H1 (cell line): ENCODE data around the gene ASAP2. TPM values are rescaled to one million over a fixed set of nuclear protein-coding genes. Genes with fewer than 3 reads are reported as not detected.

Experiments
- CHD1 ChIP-seq: IDR thresholded peaks from 2 replicates; pipeline ENCODE4 v1.6.1; 2012; ENCODE audit warnings: low read depth, low read length, improper control_type of control experiment
- MAFK ChIP-seq: IDR thresholded peaks from 2 replicates; pipeline ENCODE4 v1.6.1; 2012; ENCODE audit warnings: low read depth, mild to moderate bottlenecking, improper control_type of control experiment, low read length
- NANOG ChIP-seq: IDR thresholded peaks from 2 replicates; pipeline ENCODE4 v1.6.1; 2011; ENCODE audit warnings: low read length, low read depth, mild to moderate bottlenecking, inconsistent platforms; ENCODE audit not compliant: insufficient read depth, poor library complexity, severe bottlenecking
- POLR2AphosphoS5 ChIP-seq: IDR thresholded peaks from 2 replicates; pipeline ENCODE4 v1.6.1; 2011; ENCODE audit warnings: low read depth, low read length
- RXRA ChIP-seq: IDR thresholded peaks from 2 replicates; pipeline ENCODE4 v1.6.1; 2011; ENCODE audit warnings: low read depth, mild to moderate bottlenecking, low read length, moderate library complexity; ENCODE audit not compliant: insufficient read depth
- TAF1 ChIP-seq: IDR thresholded peaks from 2 replicates; pipeline ENCODE4 v1.6.1; 2011; ENCODE audit warnings: mild to moderate bottlenecking, low read depth, low read length
- TCF12 ChIP-seq: IDR thresholded peaks from 2 replicates; pipeline ENCODE4 v1.6.1; 2011; ENCODE audit warnings: low read depth, mild to moderate bottlenecking, low read length
- polyA plus RNA-seq, 7 experiments: library from polyadenylated mRNA; depleted of rRNA in 3 of 7; stranded (reverse) in 5 of 7; unstranded in 2 of 7; fragments of >200 nt in 5 of 7; fragments of 200-250 nt in 2 of 7; gene quantifications; 1 replicate in 5 of 7; 2 replicates in 1 of 7; 4 replicates in 1 of 7; pipeline versions ENCODE4 v1.2.1 to v1.2.3, GENCODE V29; 2011 to 2013; ENCODE audit warnings: missing spikeins in 2 of 7, mixed read lengths in 2 of 7
- total RNA-seq: library from RNA; stranded (reverse); fragmentation: NEBNext Ultra II Directional; extraction: Animal tissue kit (Norgen Biotek cat#: 25700); gene quantifications from 2 replicates; pipeline ENCODE4 v1.2.1, GENCODE V29; 2021
- TF ChIP-seq, protein P1 (sequence below): fragments of 300-600 bp; sonication (generic); IDR thresholded peaks from 2 replicates; pipeline ENCODE4 v1.7.1; 2012; ENCODE audit warnings: low read length, moderate library complexity, mild to moderate bottlenecking, inconsistent platforms; ENCODE audit not compliant: insufficient replicate concordance
- TF ChIP-seq, protein P2 (sequence below): IDR thresholded peaks from 2 replicates; pipeline ENCODE4 v1.6.1; 2011; ENCODE audit warnings: low read depth, mild to moderate bottlenecking, low read length; ENCODE audit not compliant: insufficient read depth

Gene ASAP2
- total and polyA plus RNA-seq, 2 of the 8 experiments (the other 6 are each of a cell fraction or from before 2014, with no cell fraction given), result 10.2 to 18.7 TPM

- TF ChIP-seq, protein P1, sequence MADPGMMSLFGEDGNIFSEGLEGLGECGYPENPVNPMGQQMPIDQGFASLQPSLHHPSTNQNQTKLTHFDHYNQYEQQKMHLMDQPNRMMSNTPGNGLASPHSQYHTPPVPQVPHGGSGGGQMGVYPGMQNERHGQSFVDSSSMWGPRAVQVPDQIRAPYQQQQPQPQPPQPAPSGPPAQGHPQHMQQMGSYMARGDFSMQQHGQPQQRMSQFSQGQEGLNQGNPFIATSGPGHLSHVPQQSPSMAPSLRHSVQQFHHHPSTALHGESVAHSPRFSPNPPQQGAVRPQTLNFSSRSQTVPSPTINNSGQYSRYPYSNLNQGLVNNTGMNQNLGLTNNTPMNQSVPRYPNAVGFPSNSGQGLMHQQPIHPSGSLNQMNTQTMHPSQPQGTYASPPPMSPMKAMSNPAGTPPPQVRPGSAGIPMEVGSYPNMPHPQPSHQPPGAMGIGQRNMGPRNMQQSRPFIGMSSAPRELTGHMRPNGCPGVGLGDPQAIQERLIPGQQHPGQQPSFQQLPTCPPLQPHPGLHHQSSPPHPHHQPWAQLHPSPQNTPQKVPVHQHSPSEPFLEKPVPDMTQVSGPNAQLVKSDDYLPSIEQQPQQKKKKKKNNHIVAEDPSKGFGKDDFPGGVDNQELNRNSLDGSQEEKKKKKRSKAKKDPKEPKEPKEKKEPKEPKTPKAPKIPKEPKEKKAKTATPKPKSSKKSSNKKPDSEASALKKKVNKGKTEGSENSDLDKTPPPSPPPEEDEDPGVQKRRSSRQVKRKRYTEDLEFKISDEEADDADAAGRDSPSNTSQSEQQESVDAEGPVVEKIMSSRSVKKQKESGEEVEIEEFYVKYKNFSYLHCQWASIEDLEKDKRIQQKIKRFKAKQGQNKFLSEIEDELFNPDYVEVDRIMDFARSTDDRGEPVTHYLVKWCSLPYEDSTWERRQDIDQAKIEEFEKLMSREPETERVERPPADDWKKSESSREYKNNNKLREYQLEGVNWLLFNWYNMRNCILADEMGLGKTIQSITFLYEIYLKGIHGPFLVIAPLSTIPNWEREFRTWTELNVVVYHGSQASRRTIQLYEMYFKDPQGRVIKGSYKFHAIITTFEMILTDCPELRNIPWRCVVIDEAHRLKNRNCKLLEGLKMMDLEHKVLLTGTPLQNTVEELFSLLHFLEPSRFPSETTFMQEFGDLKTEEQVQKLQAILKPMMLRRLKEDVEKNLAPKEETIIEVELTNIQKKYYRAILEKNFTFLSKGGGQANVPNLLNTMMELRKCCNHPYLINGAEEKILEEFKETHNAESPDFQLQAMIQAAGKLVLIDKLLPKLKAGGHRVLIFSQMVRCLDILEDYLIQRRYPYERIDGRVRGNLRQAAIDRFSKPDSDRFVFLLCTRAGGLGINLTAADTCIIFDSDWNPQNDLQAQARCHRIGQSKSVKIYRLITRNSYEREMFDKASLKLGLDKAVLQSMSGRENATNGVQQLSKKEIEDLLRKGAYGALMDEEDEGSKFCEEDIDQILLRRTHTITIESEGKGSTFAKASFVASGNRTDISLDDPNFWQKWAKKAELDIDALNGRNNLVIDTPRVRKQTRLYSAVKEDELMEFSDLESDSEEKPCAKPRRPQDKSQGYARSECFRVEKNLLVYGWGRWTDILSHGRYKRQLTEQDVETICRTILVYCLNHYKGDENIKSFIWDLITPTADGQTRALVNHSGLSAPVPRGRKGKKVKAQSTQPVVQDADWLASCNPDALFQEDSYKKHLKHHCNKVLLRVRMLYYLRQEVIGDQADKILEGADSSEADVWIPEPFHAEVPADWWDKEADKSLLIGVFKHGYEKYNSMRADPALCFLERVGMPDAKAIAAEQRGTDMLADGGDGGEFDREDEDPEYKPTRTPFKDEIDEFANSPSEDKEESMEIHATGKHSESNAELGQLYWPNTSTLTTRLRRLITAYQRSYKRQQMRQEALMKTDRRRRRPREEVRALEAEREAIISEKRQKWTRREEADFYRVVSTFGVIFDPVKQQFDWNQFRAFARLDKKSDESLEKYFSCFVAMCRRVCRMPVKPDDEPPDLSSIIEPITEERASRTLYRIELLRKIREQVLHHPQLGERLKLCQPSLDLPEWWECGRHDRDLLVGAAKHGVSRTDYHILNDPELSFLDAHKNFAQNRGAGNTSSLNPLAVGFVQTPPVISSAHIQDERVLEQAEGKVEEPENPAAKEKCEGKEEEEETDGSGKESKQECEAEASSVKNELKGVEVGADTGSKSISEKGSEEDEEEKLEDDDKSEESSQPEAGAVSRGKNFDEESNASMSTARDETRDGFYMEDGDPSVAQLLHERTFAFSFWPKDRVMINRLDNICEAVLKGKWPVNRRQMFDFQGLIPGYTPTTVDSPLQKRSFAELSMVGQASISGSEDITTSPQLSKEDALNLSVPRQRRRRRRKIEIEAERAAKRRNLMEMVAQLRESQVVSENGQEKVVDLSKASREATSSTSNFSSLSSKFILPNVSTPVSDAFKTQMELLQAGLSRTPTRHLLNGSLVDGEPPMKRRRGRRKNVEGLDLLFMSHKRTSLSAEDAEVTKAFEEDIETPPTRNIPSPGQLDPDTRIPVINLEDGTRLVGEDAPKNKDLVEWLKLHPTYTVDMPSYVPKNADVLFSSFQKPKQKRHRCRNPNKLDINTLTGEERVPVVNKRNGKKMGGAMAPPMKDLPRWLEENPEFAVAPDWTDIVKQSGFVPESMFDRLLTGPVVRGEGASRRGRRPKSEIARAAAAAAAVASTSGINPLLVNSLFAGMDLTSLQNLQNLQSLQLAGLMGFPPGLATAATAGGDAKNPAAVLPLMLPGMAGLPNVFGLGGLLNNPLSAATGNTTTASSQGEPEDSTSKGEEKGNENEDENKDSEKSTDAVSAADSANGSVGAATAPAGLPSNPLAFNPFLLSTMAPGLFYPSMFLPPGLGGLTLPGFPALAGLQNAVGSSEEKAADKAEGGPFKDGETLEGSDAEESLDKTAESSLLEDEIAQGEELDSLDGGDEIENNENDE, result no peak
- TF ChIP-seq NANOG (no peak), TAF1 (no peak), TCF12 (no peak), POLR2AphosphoS5 (no peak), RXRA (no peak), CHD1 (no peak), MAFK (no peak)
- TF ChIP-seq, protein P2, sequence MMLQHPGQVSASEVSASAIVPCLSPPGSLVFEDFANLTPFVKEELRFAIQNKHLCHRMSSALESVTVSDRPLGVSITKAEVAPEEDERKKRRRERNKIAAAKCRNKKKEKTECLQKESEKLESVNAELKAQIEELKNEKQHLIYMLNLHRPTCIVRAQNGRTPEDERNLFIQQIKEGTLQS, result no peak
These were observed 192.5 kb downstream of the ASAP2 start (continued) for GRCh38 chr2:9398881-9399780.
